SH-SY5Y (cell line): Measurements from ENCODE around the gene CDH15.

ENCODE experiments used
- GATA2 ChIP-seq: IDR thresholded peaks from 2 replicates; pipeline ENCODE4 v1.6.1; 2011; ENCODE audit warnings: mild to moderate bottlenecking, low read depth, low read length
- GATA3 ChIP-seq: IDR thresholded peaks from 2 replicates; pipeline ENCODE4 v1.6.1; 2011; ENCODE audit warnings: low read depth, mild to moderate bottlenecking, low read length, moderate library complexity

- TF ChIP-seq GATA3, result no peak
- no peak for TF ChIP-seq GATA2
Measured at GRCh38 chr16:89241187-89242007, 69.8 kb downstream of the CDH15 start.
